HG03159 (cell line): ENCODE results near the gene CRYAA.
"Not testable (repeated sequence)": the region's sequence is repeated elsewhere in the genome, so short reads cannot be mapped to it uniquely, and the experiment has no call there.

Experiments
- ATAC-seq: cut with Tn5 transposase; IDR thresholded peaks from one replicate; pipeline ENCODE4 v1.9.1; 2021; ENCODE audit warnings: mild to moderate bottlenecking, moderate library complexity; ENCODE audit not compliant: unreplicated experiment

CRYAA gene

GRCh38 chr21:43177043-43177906 lies 8.5 kb downstream of the CRYAA start:
- ATAC-seq, result peak; percentile 68

GRCh38 chr21:43178175-43178826 lies 9.5 kb downstream of the CRYAA start:
- not testable (repeated sequence) for ATAC-seq

DNA sequence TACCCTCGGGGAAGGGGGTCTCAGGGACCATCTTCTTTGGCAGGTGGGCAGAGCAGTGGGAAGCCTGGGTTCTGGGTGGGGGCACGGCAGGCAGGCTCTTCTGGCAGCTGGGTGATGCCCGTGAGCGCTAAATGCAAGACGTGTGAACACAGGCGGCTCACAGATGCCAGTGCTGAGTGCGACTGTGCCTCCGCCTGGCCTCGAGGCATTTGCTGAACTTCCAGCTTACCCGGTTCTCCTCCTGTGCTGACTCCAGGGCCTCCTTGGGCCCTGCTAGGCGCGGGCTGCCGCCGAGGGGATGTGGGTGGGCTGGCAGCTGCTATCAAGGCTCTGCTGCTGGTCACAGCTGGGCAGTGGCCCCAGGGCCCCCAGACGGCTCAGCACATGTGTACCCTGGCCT lies 12.2 kb downstream of the CRYAA start:
- not testable (repeated sequence) for ATAC-seq

DNA sequence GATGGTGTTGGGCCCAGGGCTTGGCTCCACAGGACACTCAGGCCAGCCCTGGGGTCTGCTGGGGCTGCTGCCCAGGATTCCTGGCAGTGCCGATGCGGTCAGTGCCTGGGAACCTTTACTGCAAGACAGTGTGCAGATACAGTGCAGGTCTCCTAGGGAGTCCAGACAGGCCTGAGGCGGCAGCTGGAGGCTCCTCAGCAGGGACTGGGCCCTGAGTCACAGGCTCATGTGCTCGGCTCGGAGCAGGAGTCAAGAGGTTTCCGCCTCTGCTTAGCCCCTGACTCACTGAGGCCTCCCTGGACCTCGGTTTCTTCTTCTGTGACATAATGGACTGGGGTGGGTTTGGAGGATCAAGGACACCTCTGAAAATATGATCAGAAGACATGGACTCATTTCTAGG lies 18.5 kb downstream of the CRYAA start:
- not testable (repeated sequence) for ATAC-seq

- ATAC-seq, result no peak
Observed at GRCh38 chr21:43187715-43188114, 18.9 kb downstream of the CRYAA start.

DNA sequence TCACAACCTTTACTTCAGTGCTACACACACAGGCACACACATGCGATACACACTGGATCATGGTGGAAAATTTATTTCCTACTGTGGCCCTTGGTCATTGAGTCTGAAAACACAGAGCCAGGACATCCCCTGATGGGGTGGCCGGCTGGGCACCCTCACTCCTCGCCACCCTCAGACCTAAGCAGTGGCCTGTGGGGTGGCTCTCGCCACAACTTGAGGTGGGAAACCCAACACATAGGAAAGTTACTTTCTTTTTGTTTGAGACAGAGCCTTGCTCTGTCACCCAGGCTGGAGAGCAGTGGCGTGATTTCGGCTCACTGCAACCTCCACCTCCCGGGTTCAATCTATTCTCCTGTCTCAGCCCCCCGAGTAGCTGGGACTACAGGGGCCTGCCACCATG lies 19.4 kb downstream of the CRYAA start:
- ATAC-seq, result no peak

- ATAC-seq, result no peak
Observed at GRCh38 chr21:43188592-43189210, 19.9 kb downstream of the CRYAA start.

DNA sequence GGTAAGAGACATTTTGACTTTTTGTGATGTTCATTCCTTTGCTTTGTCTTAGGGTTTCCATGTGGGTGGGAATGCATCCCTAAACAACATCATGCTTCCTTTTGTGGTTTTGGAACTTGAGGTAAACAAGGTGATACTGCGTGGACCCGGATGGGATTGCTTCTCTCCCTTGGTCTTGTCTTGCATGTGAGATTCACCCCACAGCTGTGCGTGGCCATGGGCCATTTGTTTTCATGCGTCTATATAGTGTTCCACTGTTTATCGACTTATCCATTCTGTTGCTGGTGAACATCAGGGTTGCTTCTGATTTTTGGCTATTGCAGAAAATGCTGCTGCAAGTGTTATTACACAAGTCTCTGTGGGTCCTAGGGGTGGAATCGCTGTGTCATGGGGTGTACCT lies 21.1 kb downstream of the CRYAA start:
- ATAC-seq, result no peak

GRCh38 chr21:43190544-43190943 lies 21.7 kb downstream of the CRYAA start:
- ATAC-seq, result no peak

- no peak for ATAC-seq
Observed at GRCh38 chr21:43190951-43191350, 22.1 kb downstream of the CRYAA start.

- no peak for ATAC-seq
Observed at GRCh38 chr21:43191521-43191920, 22.7 kb downstream of the CRYAA start.

DNA sequence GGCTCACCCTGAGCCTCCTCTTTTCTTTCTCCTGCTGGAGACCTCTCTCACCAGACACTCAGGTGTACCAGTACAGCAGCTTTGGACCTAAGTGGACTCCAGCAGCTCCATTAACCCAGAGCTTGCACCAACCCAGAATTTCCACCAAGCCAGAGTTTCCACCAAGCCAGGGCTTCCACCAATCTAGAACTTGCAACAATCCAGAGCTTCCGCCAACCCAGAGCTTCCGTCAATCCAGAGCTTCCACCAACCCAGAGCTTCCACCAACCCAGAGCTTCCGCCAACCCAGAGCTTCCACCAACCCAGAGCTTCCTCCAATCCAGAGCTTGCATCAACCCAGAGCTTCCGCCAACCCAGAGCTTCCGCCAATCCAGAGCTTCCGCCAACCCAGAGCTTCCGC lies 23.2 kb downstream of the CRYAA start:
- no peak for ATAC-seq

- ATAC-seq, result no peak
Observed at GRCh38 chr21:43192501-43193081, 23.8 kb downstream of the CRYAA start.

DNA sequence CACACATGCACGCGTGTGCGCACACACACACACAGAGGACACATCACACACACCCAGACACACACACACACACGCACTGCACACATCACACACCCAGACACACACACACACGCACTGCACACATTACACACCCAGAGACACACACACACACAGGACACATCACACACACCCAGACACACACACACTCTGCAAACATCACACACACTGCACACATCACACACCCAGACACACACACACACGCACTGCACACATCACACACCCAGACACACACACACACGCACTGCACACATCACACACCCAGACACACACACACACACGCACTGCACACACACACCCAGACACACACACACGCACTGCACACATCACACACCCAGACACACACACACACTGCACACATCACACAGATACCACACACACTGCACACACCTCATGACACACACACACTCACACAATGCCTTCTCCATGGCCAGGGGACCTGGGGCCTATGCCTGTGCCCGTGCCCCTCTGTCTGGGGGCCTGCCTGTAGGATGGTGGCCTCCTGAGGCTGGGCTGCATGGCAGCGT lies 24.4 kb downstream of the CRYAA start:
- ATAC-seq, result no peak

- ATAC-seq, result no peak
Observed at GRCh38 chr21:43193651-43194302, 25.0 kb downstream of the CRYAA start.

GRCh38 chr21:43194303-43195120 lies 25.7 kb downstream of the CRYAA start:
- ATAC-seq, result no peak

DNA sequence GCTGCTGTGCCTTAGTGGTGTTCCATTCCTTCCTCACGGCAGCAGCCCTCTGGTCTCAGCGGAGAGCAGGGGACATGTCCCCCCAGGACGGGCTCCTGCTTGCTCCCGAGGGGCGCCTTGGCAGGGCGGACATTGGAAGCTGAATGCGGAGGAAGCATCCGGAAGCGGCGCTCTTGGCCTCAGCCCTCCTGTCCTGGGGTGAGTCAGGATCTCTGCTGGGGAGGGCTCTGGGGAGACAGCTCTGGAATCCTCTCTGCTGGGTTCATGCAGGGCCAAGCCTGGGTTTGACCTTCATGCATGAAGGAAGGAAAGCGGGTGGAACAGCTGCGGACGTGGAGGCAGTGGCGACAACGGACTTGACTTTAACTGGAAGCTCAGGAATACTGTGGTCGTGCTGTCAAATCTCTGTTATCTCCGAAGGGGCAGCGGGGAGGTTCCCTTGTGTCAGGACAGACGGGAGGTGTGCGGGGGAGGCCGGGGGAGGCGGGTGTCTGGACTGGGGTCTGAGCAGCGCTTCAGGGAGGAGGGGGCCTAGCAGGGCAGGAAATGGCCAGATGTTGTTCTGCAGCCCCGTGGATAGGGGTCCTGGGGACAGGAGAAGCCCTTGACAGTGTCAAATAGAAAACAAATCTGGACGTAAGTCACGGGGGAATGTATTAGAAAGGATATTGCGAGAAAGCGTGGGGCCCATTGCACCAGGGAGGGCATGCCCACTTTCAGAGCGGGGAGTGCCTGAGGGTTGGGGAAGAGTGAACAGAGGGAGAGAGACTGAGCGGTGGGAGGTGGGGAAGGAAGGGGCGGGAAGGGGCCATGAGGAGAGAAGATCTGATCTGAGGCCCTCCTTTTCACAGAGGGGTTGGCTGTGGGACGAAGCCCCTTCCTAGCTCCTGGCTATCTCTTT lies 26.6 kb downstream of the CRYAA start:
- no peak for ATAC-seq

DNA sequence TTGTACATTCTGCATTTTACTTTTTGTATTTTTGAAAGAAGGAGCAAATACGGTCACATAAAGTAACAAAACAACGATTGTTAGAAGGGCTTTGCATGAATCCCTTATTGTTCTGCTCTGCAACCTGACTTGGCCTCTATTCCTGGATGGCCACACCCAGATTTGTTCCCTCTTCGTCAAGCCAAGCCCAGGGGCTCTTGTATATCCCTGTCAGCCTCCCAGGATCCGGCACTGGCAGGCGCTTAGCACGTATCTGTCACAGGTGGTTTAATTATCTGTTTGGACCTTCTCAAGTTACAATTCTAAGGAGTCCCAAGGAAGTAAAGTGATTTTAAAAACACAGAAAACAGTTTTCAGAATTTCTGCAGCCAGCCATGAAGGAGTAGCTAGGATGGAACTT lies 28.0 kb downstream of the CRYAA start:
- no peak for ATAC-seq

GRCh38 chr21:43198376-43198775 lies 29.6 kb downstream of the CRYAA start:
- ATAC-seq, result no peak
